Endothelial cell of umbilical vein (primary cell): Measurements from ENCODE around the gene SIRT3.

Source experiments
- EZH2 ChIP-seq: IDR thresholded peaks from 2 replicates; pipeline ENCODE4 v1.6.1; 2012; ENCODE audit warnings: borderline replicate concordance, low read depth, mild to moderate bottlenecking, moderate library complexity, low read length, inconsistent platforms; ENCODE audit not compliant: severe bottlenecking
- POLR2A ChIP-seq: IDR thresholded peaks from 2 replicates; pipeline ENCODE4 v1.6.1; 2012; ENCODE audit warnings: low read depth, mild to moderate bottlenecking, control low read depth, low read length
- TF ChIP-seq, protein P1 (sequence below), 2 donors: IDR thresholded peaks; 1 replicate in 1 of 2; 2 replicates in 1 of 2; pipeline ENCODE4 v1.5.1; 2011; ENCODE audit warnings: low read length in 2 of 2, mild to moderate bottlenecking in 2 of 2, moderate library complexity in 2 of 2, control low read depth in 1 of 2, inconsistent platforms in 1 of 2, low read depth in 1 of 2; ENCODE audit not compliant: insufficient read depth in 1 of 2; ENCODE audit errors: extremely low read depth in 1 of 2

DNA sequence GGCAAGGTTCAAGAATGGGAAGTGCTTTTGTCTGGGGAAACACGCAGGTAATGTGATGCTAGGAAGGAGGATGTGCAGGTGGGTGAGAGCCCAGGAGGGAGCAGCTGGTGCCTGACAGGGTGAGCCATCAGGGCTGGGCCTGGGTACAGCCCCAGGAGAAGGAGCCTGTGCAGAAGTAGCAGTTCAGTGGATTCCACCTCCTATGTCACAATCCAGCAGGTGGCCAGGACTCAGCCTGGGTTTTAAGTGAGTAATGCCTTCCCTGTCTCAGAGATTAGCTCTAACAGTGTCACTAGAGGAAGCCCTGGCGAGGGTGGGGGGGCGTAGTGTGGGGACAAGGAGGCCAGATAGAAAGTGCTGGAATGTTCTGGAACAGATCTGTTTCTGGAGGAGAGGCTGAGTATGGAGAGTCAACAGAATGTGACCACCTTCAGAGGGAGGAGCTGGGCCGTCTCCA is 20.5 kb downstream of the SIRT3 start:
- TF ChIP-seq POLR2A (no peak), EZH2 (no peak)
- TF ChIP-seq, protein P1, sequence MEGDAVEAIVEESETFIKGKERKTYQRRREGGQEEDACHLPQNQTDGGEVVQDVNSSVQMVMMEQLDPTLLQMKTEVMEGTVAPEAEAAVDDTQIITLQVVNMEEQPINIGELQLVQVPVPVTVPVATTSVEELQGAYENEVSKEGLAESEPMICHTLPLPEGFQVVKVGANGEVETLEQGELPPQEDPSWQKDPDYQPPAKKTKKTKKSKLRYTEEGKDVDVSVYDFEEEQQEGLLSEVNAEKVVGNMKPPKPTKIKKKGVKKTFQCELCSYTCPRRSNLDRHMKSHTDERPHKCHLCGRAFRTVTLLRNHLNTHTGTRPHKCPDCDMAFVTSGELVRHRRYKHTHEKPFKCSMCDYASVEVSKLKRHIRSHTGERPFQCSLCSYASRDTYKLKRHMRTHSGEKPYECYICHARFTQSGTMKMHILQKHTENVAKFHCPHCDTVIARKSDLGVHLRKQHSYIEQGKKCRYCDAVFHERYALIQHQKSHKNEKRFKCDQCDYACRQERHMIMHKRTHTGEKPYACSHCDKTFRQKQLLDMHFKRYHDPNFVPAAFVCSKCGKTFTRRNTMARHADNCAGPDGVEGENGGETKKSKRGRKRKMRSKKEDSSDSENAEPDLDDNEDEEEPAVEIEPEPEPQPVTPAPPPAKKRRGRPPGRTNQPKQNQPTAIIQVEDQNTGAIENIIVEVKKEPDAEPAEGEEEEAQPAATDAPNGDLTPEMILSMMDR (IDR thresholded peaks at IDR 0.05; ENCODE audit: extremely low read depth in 1 of 2, insufficient read depth in 1 of 2, low read depth in 1 of 2, low read length in 2 of 2): no peak
